ENCODE results near the gene TP53I13. TPM values are rescaled to one million over a fixed set of nuclear protein-coding genes. Genes with fewer than 3 reads are reported as not detected.

TP53I13 gene
- total RNA-seq, 1 donor from 2014 or later, result 51.9 TPM

DNA sequence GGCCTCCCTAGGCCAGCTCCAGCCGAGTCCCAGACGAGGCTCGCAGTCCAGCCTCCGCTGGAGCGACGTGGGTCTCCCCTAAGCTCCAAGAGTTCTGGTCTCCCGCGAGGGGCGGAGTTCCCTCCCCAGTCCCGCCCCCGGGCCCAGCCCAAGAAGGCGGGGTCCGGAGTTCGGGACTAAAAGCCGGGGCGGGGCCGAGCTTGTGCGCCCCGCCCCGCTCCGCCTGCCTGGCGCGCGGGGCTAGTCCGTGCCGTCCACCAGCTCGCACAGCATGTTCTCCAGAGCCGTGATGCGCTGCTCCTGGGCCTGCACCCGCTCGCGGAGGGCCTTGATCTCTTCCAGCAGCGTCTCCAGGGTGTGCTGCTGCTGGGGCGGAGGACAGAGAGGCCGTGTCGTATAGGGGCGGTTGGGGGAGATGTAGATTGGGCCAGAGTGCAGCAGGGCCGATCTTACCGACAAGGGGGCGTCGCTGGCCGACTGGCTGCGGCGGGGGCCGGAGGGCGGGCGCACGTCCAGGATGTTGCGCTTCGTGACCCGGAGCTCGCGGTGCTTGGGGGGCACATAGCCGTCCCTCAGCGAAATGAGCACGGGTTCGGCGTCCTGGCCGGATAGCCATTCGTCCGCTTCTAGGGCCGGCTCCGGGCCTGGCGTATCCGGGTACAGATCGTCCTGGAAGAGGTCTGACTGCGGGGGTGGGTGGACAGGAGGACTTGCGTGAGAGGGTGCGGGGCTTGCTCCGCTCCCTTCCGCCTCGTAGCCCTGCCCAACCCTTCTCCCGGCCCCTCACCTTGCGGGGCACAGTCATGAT lies 47.2 kb downstream of the TP53I13 start:
- peak overlapping the region; percentile 51 for H3K4me3 ChIP-seq
- H3K4me1 ChIP-seq, result peaks cover 47% of the 10 kb centered on the region
- no peak for TF ChIP-seq CTCF (IDR thresholded peaks at IDR 0.05)
- intact Hi-C loops (cut with DNase I), result no loop called here
- H3K9me3 ChIP-seq, result no peaks in the 10 kb centered on the region
- peak; percentile 92 for DNase-seq
- peak overlapping the region; percentile 51 for H3K27ac ChIP-seq
- ATAC-seq, result peak; percentile 75
- no peaks in the 10 kb centered on the region for H3K27me3 ChIP-seq
- no peaks in the 10 kb centered on the region for H3K36me3 ChIP-seq

DNA sequence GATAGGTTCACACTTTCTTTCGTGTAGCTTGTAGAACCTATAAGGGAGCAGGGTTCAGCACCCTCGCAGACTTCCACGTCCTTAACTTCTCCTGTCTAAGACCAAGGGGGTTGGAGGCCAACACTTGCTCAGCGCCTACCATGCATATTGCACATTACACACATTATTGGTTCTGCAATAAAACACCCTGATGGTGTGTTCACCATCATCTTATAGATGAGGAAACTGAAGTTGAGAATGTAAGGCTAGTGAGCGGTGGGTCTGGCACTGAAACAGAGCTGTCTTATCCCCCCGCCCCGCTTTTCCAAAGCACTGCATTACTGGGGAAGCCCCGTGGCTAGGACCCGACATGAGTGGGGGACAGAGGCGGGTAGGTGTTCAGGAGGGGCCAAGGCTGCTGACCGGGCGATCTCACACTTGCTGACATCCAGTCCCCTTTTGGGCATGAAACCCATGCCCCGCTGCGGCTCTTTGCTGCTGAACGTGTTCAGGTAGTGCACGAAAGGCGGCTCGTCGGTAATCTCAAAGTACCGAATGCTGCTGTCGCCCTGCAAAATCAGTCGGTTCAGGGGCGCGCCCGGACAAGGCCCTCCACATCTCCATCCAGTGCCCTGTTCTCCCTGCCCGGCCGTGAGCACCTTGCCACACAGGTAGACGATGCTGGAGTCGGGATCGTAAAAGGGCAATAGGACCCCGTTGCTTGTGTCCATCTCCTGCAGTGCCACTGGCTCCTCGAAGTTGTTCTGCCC lies 48.0 kb downstream of the TP53I13 start:
- H3K4me3 ChIP-seq, result peak overlapping the region; percentile 51
- no peak for TF ChIP-seq CTCF (IDR thresholded peaks at IDR 0.05)
- no peak overlapping the region for H3K27ac ChIP-seq
- intact Hi-C loops (cut with DNase I), result no loop called here
- ATAC-seq, result no peak
- no peak for DNase-seq
- no peaks in the 10 kb centered on the region for H3K9me3 ChIP-seq
- H3K27me3 ChIP-seq, result no peaks in the 10 kb centered on the region
- H3K4me1 ChIP-seq, result peaks cover 47% of the 10 kb centered on the region
- H3K36me3 ChIP-seq, result no peaks in the 10 kb centered on the region

DNA sequence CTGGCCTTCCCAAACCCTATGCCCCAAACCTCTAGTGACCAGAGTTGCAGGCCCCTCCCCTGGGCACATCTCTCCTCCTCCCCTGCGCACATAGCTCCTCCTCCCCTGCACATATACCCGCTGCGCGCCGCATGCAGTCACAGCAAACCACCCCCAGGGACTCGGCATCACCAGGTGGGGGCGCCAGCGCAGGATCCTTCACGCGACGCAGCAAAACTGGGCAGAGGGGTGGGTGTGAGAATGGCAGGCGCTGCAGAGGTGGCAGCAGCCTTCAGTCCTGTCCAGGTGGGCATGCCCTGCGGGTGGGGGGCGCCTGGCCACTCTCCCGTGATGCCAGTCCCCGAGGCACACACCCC lies 48.6 kb downstream of the TP53I13 start:
- no peaks in the 10 kb centered on the region for H3K36me3 ChIP-seq
- intact Hi-C loops (cut with DNase I), result no loop called here
- peaks cover 51% of the 10 kb centered on the region for H3K4me1 ChIP-seq
- DNase-seq (peak; percentile 90), ATAC-seq (peak; percentile 65)
- no peaks in the 10 kb centered on the region for H3K9me3 ChIP-seq
- no peak overlapping the region for H3K27ac ChIP-seq
- H3K27me3 ChIP-seq, result no peaks in the 10 kb centered on the region
- H3K4me3 ChIP-seq, result peak overlapping the region; percentile 51
- TF ChIP-seq CTCF (IDR thresholded peaks at IDR 0.05), result peak; percentile 64

DNA sequence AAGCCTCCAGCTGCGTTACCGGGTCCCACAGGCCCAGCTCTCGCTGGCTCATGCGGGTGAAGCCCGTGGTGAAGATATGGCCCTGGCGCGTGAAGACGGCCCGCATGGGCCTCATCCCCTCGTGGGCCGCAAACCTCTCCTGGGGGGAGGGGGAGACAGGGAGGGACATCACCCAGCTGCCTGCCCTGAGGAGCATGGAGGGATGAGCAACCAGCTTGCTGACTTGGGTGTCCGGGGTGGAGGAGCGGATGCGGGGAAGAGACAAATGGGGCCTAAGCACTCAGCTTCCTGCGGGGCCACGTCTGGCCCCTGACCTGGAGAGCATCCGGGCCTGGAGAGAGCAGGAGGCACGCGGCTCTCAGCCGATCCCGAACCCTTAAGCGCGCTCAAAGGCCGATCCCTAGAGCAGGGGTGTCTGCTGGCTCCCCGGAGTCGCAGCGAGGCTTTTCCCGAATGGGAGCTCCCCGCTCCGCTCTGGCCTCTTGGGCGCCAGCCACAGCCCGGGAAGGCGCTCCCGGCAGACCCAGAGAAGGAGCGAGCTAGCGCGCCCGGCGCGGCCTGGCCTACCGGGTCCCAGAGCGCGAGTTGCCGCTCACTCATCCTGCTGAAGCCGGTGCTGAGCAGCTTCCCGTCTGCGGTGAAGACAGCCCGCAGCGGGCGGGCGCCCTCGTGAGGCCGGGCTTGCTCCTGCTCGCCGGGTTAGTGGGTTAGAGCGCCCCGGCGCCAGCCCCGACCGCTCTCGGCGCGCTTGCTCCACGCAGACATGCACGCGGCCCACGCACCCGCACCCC lies 49.2 kb downstream of the TP53I13 start:
- Histone ChIP-seq H3K27me3 (no peaks in the 10 kb centered on the region), H3K9me3 (no peaks in the 10 kb centered on the region), H3K4me3 (peak overlapping the region; percentile 44), H3K4me1 (peaks cover 56% of the 10 kb centered on the region), H3K36me3 (no peaks in the 10 kb centered on the region), H3K27ac (peak overlapping the region; percentile 30)
- ATAC-seq (peak; percentile 70), DNase-seq (peak; percentile 94)
- intact Hi-C loops (cut with DNase I), result no loop called here
- peak; percentile 73 for TF ChIP-seq CTCF (IDR thresholded peaks at IDR 0.05)

GRCh38 chr17:29618272-29619065 lies 50.0 kb downstream of the TP53I13 start:
- peak overlapping the region; percentile 44 for H3K4me3 ChIP-seq
- H3K27ac ChIP-seq, result no peak overlapping the region
- ATAC-seq (no peak), DNase-seq (no peak)
- no peak for TF ChIP-seq CTCF (IDR thresholded peaks at IDR 0.05)
- H3K27me3 ChIP-seq, result no peaks in the 10 kb centered on the region
- H3K4me1 ChIP-seq, result peaks cover 56% of the 10 kb centered on the region
- H3K36me3 ChIP-seq, result no peaks in the 10 kb centered on the region
- H3K9me3 ChIP-seq, result no peaks in the 10 kb centered on the region
- intact Hi-C loops (cut with DNase I), result no loop called here

Measured in upper lobe of right lung (tissue), 1 donor.